ENCODE data around the gene HCRTR1. TPM values are rescaled to one million over a fixed set of nuclear protein-coding genes. Genes with fewer than 3 reads are reported as not detected.

The HCRTR1 gene
- total RNA-seq, 4 donors from 2014 or later, result 1.7 TPM; not detected in 3

GRCh38 chr1:31583082-31583994, 34.2 kb upstream of the HCRTR1 start:
- TF ChIP-seq CTCF (IDR thresholded peaks at IDR 0.05; ENCODE audit: low read depth), result no peak

GRCh38 chr1:31583995-31584868, 33.3 kb upstream of the HCRTR1 start:
- no peak for TF ChIP-seq CTCF (IDR thresholded peaks at IDR 0.05; ENCODE audit: low read depth)

- no peak for TF ChIP-seq CTCF (IDR thresholded peaks at IDR 0.05; ENCODE audit: low read depth)
Measured at GRCh38 chr1:31584869-31585735, 32.4 kb upstream of the HCRTR1 start.

GRCh38 chr1:31585736-31586365, 31.6 kb upstream of the HCRTR1 start:
- TF ChIP-seq CTCF (IDR thresholded peaks at IDR 0.05; ENCODE audit: low read depth), result no peak

- TF ChIP-seq CTCF (IDR thresholded peaks at IDR 0.05; ENCODE audit: low read depth), result no peak
Measured at GRCh38 chr1:31586376-31587327, 30.8 kb upstream of the HCRTR1 start.
